Measurements from ENCODE around the gene LRP1.

LRP1 gene

GRCh38 chr12:57162553-57163125 lies 34.4 kb downstream of the LRP1 start:
- H3K36me3 ChIP-seq (ENCODE audit: control insufficient read depth in 5 of 5, insufficient read depth in 5 of 5, low read length in 5 of 5) = peaks cover 5 to 98% (median 89%) of the 10 kb centered on the region in 5 donors
- peaks cover 6 to 52% (median 38%) of the 10 kb centered on the region in 5 donors for H3K4me1 ChIP-seq (ENCODE audit: control insufficient read depth in 5 of 5, insufficient read depth in 5 of 5, low read length in 5 of 5)

DNA sequence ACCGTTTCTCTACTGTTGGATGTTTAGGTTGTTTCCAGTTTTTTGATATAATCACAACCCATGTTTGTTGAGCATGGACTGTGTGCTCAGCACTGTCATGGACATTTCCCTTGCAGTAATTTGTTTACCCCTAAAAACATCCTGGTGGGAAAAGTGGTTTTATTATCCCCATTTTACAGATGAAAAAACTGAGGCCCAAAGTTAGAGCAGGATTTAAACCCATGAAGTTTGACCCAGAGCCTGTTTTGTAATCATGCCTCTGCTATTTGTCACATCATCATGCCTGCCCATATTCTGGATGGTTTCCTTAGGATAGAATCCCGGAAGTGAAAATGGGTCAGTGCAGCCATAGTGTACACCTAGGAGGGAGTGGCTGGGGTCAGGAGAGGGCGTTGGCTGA lies 36.2 kb downstream of the LRP1 start:
- Histone ChIP-seq H3K36me3 (ENCODE audit: control insufficient read depth in 5 of 5, insufficient read depth in 5 of 5, low read length in 5 of 5) (peaks cover 5 to 98% (median 93%) of the 10 kb centered on the region in 5 donors), H3K27me3 (ENCODE audit: control insufficient read depth in 5 of 5, insufficient read depth in 4 of 5, low read length in 5 of 5) (no peaks in the 10 kb centered on the region), H3K4me3 (ENCODE audit: low read depth in 1 of 5, low read length in 5 of 5) (no peak overlapping the region), H3K9me3 (ENCODE audit: control insufficient read depth in 5 of 5, low read length in 5 of 5) (no peaks in the 10 kb centered on the region), H3K27ac (ENCODE audit: low read depth, low read length) (peak overlapping the region; percentile 30), H3K4me1 (ENCODE audit: control insufficient read depth in 5 of 5, insufficient read depth in 5 of 5, low read length in 5 of 5) (peaks cover 1 to 38% (median 20%) of the 10 kb centered on the region in 5 donors), H3K9ac (ENCODE audit: low read length in 5 of 5) (no peak overlapping the region)

More at GRCh38 chr12:57162553-57163125, 34.4 kb downstream of the LRP1 start:
- Histone ChIP-seq H3K9ac (ENCODE audit: low read length in 5 of 5) (no peak overlapping the region), H3K4me3 (ENCODE audit: low read depth in 1 of 5, low read length in 5 of 5) (no peak overlapping the region), H3K9me3 (ENCODE audit: control insufficient read depth in 5 of 5, low read length in 5 of 5) (no peaks in the 10 kb centered on the region), H3K27ac (ENCODE audit: low read depth, low read length) (peak overlapping the region; percentile 7), H3K27me3 (ENCODE audit: control insufficient read depth in 5 of 5, insufficient read depth in 4 of 5, low read length in 5 of 5) (no peaks in the 10 kb centered on the region)

DNA sequence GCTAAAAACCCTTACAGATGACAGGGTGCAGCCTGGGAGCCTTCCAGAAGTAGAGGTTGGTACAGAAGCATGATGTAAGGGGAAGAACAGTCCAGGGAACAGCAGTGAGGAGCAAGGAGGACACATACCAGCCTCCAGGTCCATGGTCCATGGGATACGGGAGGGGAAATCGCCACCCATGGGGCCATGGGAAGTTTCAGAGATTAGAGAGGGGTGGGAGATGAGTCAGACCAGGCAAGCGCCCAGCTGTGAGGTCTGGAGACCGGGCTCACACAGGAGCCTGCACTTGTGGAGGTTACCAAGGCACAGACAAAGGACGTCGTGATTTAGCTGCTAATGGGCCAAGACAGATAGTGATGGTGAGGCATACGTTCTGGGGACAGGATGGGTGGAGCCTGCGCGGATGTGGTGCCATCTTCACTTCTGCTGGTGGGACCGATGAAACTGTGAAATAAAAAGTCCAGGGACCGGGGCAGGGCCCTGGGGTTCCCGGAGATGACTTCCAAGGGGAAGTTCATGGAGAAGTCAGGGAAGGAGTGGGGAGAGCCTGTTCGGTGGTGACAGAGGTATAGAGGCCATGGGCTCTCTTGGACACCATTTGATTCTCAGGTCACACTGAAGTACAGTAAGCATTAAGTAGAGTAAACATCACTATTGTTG lies 36.8 kb downstream of the LRP1 start:
- H3K4me3 ChIP-seq (ENCODE audit: low read depth in 1 of 5, low read length in 5 of 5) = no peak overlapping the region
- peaks cover 5 to 98% (median 93%) of the 10 kb centered on the region in 5 donors for H3K36me3 ChIP-seq (ENCODE audit: control insufficient read depth in 5 of 5, insufficient read depth in 5 of 5, low read length in 5 of 5)
- no peaks in the 10 kb centered on the region for H3K9me3 ChIP-seq (ENCODE audit: control insufficient read depth in 5 of 5, low read length in 5 of 5)
- H3K27ac ChIP-seq (ENCODE audit: low read depth, low read length) = peak overlapping the region; percentile 30
- no peak overlapping the region for H3K9ac ChIP-seq (ENCODE audit: low read length in 5 of 5)
- no peaks in the 10 kb centered on the region for H3K27me3 ChIP-seq (ENCODE audit: control insufficient read depth in 5 of 5, insufficient read depth in 4 of 5, low read length in 5 of 5)
- peaks cover 0 to 33% (median 14%) of the 10 kb centered on the region in 5 donors for H3K4me1 ChIP-seq (ENCODE audit: control insufficient read depth in 5 of 5, insufficient read depth in 5 of 5, low read length in 5 of 5)

- H3K9me3 ChIP-seq (ENCODE audit: control insufficient read depth in 5 of 5, low read length in 5 of 5) = no peaks in the 10 kb centered on the region
- peaks cover 5 to 98% (median 92%) of the 10 kb centered on the region in 5 donors for H3K36me3 ChIP-seq (ENCODE audit: control insufficient read depth in 5 of 5, insufficient read depth in 5 of 5, low read length in 5 of 5)
- H3K4me3 ChIP-seq (ENCODE audit: low read depth in 1 of 5, low read length in 5 of 5) = no peak overlapping the region
- H3K27me3 ChIP-seq (ENCODE audit: control insufficient read depth in 5 of 5, insufficient read depth in 4 of 5, low read length in 5 of 5) = no peaks in the 10 kb centered on the region
- peaks cover 0 to 31% (median 14%) of the 10 kb centered on the region in 5 donors for H3K4me1 ChIP-seq (ENCODE audit: control insufficient read depth in 5 of 5, insufficient read depth in 5 of 5, low read length in 5 of 5)
- H3K9ac ChIP-seq (ENCODE audit: low read length in 5 of 5) = no peak overlapping the region
- H3K27ac ChIP-seq (ENCODE audit: low read depth, low read length) = no peak overlapping the region
Observed at GRCh38 chr12:57165741-57166140, 37.5 kb downstream of the LRP1 start.

GRCh38 chr12:57166971-57167371 lies 38.7 kb downstream of the LRP1 start:
- Histone ChIP-seq H3K4me1 (ENCODE audit: control insufficient read depth in 5 of 5, insufficient read depth in 5 of 5, low read length in 5 of 5) (peaks cover 0 to 34% (median 16%) of the 10 kb centered on the region in 5 donors), H3K9ac (ENCODE audit: low read length in 5 of 5) (no peak overlapping the region), H3K36me3 (ENCODE audit: control insufficient read depth in 5 of 5, insufficient read depth in 5 of 5, low read length in 5 of 5) (peaks cover 5 to 95% (median 90%) of the 10 kb centered on the region in 5 donors), H3K9me3 (ENCODE audit: control insufficient read depth in 5 of 5, low read length in 5 of 5) (no peaks in the 10 kb centered on the region), H3K27ac (ENCODE audit: low read depth, low read length) (peak overlapping the region; percentile 60), H3K4me3 (ENCODE audit: low read depth in 1 of 5, low read length in 5 of 5) (no peak overlapping the region), H3K27me3 (ENCODE audit: control insufficient read depth in 5 of 5, insufficient read depth in 4 of 5, low read length in 5 of 5) (no peaks in the 10 kb centered on the region)

DNA sequence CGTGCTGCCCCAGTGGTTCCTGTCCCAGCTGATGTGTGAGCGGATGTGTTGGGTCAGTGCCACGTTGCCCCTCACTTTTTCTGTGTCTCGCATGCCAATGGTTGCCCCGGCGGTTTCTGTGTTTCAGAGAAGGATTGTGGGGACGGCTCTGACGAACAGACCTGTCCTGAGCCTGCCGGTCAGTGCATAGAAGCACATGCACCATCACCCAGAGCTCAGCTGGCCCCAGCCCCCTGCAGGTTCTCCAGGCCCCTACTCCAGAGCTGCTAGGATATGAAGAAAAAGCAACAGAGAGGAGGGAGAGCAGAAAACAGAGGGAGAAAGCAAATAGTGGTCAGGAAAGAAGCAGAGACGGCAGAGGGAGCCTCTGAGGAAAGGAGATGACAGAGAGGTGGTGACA lies 39.8 kb downstream of the LRP1 start:
- Histone ChIP-seq H3K4me3 (ENCODE audit: low read depth in 1 of 5, low read length in 5 of 5) (no peak overlapping the region), H3K9ac (ENCODE audit: low read length in 5 of 5) (no peak overlapping the region), H3K27ac (ENCODE audit: low read depth, low read length) (no peak overlapping the region), H3K27me3 (ENCODE audit: control insufficient read depth in 5 of 5, insufficient read depth in 4 of 5, low read length in 5 of 5) (no peaks in the 10 kb centered on the region), H3K4me1 (ENCODE audit: control insufficient read depth in 5 of 5, insufficient read depth in 5 of 5, low read length in 5 of 5) (peaks cover 0 to 25% (median 10%) of the 10 kb centered on the region in 5 donors), H3K9me3 (ENCODE audit: control insufficient read depth in 5 of 5, low read length in 5 of 5) (no peaks in the 10 kb centered on the region), H3K36me3 (ENCODE audit: control insufficient read depth in 5 of 5, insufficient read depth in 5 of 5, low read length in 5 of 5) (peaks cover 5 to 93% (median 84%) of the 10 kb centered on the region in 5 donors)

DNA sequence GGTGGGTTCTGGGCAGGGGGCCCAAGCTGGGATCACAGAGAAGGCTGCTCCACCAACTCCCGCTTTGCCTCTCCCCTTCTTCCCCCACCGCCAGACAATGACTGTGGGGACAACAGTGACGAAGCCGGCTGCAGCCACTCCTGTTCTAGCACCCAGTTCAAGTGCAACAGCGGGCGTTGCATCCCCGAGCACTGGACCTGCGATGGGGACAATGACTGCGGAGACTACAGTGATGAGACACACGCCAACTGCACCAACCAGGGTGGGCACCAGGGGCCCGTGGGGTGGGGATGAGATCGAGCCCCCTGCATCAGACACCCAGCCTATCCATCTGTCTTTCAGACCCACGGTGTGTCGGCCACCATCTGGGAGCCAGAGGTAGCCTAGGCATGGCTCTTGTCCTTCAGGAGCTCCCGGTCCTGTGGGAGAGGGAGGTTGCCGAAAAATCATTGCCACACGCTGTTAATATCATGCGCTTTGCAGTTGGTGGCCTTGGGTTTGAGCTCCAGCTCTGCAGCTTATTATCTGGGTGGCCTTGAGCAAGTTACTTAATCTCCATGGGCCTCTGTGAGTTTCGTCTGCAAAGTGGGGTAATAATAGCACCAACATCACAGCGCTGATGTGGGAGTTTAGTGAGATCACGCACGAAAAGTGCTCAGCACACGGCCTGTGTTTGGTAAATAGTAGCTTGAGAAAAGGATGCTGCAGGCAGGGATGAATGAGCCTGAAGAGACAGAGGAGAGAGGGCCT lies 40.9 kb downstream of the LRP1 start:
- H3K9me3 ChIP-seq (ENCODE audit: control insufficient read depth in 5 of 5, low read length in 5 of 5) = no peaks in the 10 kb centered on the region
- peaks cover 0 to 25% (median 10%) of the 10 kb centered on the region in 5 donors for H3K4me1 ChIP-seq (ENCODE audit: control insufficient read depth in 5 of 5, insufficient read depth in 5 of 5, low read length in 5 of 5)
- no peak overlapping the region for H3K27ac ChIP-seq (ENCODE audit: low read depth, low read length)
- H3K9ac ChIP-seq (ENCODE audit: low read length in 5 of 5) = no peak overlapping the region
- H3K4me3 ChIP-seq (ENCODE audit: low read depth in 1 of 5, low read length in 5 of 5) = no peak overlapping the region
- H3K27me3 ChIP-seq (ENCODE audit: control insufficient read depth in 5 of 5, insufficient read depth in 4 of 5, low read length in 5 of 5) = no peaks in the 10 kb centered on the region
- peaks cover 3 to 95% (median 89%) of the 10 kb centered on the region in 5 donors for H3K36me3 ChIP-seq (ENCODE audit: control insufficient read depth in 5 of 5, insufficient read depth in 5 of 5, low read length in 5 of 5)

- H3K36me3 ChIP-seq (ENCODE audit: control insufficient read depth in 5 of 5, insufficient read depth in 5 of 5, low read length in 5 of 5) = peaks cover 0 to 95% (median 88%) of the 10 kb centered on the region in 5 donors
- no peak overlapping the region for H3K4me3 ChIP-seq (ENCODE audit: low read depth in 1 of 5, low read length in 5 of 5)
- H3K9ac ChIP-seq (ENCODE audit: low read length in 5 of 5) = no peak overlapping the region
- no peak overlapping the region for H3K27ac ChIP-seq (ENCODE audit: low read depth, low read length)
- peaks cover 0 to 21% (median 10%) of the 10 kb centered on the region in 5 donors for H3K4me1 ChIP-seq (ENCODE audit: control insufficient read depth in 5 of 5, insufficient read depth in 5 of 5, low read length in 5 of 5)
- H3K9me3 ChIP-seq (ENCODE audit: control insufficient read depth in 5 of 5, low read length in 5 of 5) = no peaks in the 10 kb centered on the region
- H3K27me3 ChIP-seq (ENCODE audit: control insufficient read depth in 5 of 5, insufficient read depth in 4 of 5, low read length in 5 of 5) = no peaks in the 10 kb centered on the region
Observed at GRCh38 chr12:57169969-57170368, 41.7 kb downstream of the LRP1 start.

DNA sequence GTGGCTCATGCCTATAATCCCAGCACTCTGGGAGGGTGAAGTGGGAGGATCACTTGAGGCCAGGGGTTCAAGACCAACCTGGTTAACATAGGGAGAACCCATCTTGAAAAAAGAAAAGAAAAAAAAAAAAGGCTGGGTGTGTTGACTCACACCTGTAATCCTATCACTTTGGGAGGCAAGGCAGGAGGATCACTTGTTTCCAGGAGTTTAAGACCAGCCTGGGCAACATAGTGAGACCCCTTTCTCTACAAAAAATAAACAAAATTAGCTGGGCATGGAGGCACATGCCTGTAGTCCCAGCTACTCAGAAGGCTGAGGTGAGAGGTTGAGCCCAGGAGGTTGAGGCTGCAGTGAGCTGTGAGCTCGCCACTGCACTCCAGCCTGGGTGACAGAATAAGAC lies 42.1 kb downstream of the LRP1 start:
- Histone ChIP-seq H3K27me3 (ENCODE audit: control insufficient read depth in 5 of 5, insufficient read depth in 4 of 5, low read length in 5 of 5) (no peaks in the 10 kb centered on the region), H3K9ac (ENCODE audit: low read length in 5 of 5) (no peak overlapping the region), H3K4me3 (ENCODE audit: low read depth in 1 of 5, low read length in 5 of 5) (no peak overlapping the region), H3K9me3 (ENCODE audit: control insufficient read depth in 5 of 5, low read length in 5 of 5) (no peaks in the 10 kb centered on the region), H3K4me1 (ENCODE audit: control insufficient read depth in 5 of 5, insufficient read depth in 5 of 5, low read length in 5 of 5) (peaks cover 0 to 22% (median 10%) of the 10 kb centered on the region in 5 donors), H3K27ac (ENCODE audit: low read depth, low read length) (no peak overlapping the region), H3K36me3 (ENCODE audit: control insufficient read depth in 5 of 5, insufficient read depth in 5 of 5, low read length in 5 of 5) (peaks cover 0 to 95% (median 89%) of the 10 kb centered on the region in 5 donors)

DNA sequence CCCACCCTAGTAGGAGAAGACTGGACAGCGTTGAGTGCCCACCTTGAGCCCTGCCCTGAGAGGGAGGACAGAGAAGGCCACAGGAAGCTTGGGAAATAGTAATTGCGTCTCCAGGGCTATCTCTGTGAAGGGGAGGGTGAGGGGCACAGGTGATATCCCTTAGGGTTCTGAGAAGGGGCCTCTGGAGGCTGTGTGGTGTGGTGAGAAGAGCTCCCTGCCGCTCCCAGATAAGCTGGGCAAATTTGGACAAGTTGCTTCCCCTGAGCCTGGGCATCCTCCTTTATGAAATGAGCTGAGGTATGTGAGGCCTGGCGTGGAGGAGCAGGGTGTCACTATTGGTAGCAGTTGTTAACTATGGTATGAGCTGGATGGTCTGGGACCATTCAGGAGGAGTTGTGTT lies 42.6 kb downstream of the LRP1 start:
- Histone ChIP-seq H3K9me3 (ENCODE audit: control insufficient read depth in 5 of 5, low read length in 5 of 5) (no peaks in the 10 kb centered on the region), H3K27ac (ENCODE audit: low read depth, low read length) (peak overlapping the region; percentile 35), H3K9ac (ENCODE audit: low read length in 5 of 5) (no peak overlapping the region), H3K4me3 (ENCODE audit: low read depth in 1 of 5, low read length in 5 of 5) (no peak overlapping the region), H3K27me3 (ENCODE audit: control insufficient read depth in 5 of 5, insufficient read depth in 4 of 5, low read length in 5 of 5) (no peaks in the 10 kb centered on the region), H3K4me1 (ENCODE audit: control insufficient read depth in 5 of 5, insufficient read depth in 5 of 5, low read length in 5 of 5) (peaks cover 0 to 24% (median 10%) of the 10 kb centered on the region in 5 donors), H3K36me3 (ENCODE audit: control insufficient read depth in 5 of 5, insufficient read depth in 5 of 5, low read length in 5 of 5) (peaks cover 0 to 95% (median 89%) of the 10 kb centered on the region in 5 donors)
